GM12878 (cell line): ENCODE measurements around the gene CDK15. TPM values are rescaled to one million over a fixed set of nuclear protein-coding genes. Genes with fewer than 3 reads are reported as not detected.

Experiments
- ATAC-seq: fragments of 200-7000 bp; cut with Tn5 transposase; 3 replicates; pipeline ENCODE4 v1.9.1; 2020; ENCODE audit warnings: mild to moderate bottlenecking, moderate library complexity
- BruUV-seq: library from RNA; stranded (reverse); fragments of 400-500 nt; replicated peaks from 2 replicates; lab custom pipeline; 2021; lab: Mats Ljungman, UMichigan
- CTCF ChIA-PET: fragments of 300-600 bp; sonication (Branson Sonifier 250); formaldehyde crosslinking; extraction: SDS; loops from one replicate; lab custom pipeline; 2021; ENCODE audit warnings: inconsistent platforms; lab: Yijun Ruan, JAX
- POLR2A ChIA-PET: fragments of 350-600 bp; formaldehyde crosslinking; extraction: SDS; loops from one replicate; lab custom pipeline; 2021; ENCODE audit warnings: inconsistent platforms; lab: Charles Lee
- RAD21 ChIA-PET: fragments of 300-600 bp; sonication (Branson Sonifier 250); formaldehyde crosslinking; loops from one replicate; lab custom pipeline; 2023; ENCODE audit warnings: antibody characterized with exemption; ENCODE audit not compliant: unreplicated experiment; lab: Charles Lee
- SMC1A ChIA-PET: fragments of 300-600 bp; sonication (Branson Sonifier 250); formaldehyde crosslinking; loops from one replicate; lab custom pipeline; 2023; ENCODE audit not compliant: unreplicated experiment, uncharacterized antibody; lab: Charles Lee
- DNase-seq: peaks from one replicate; pipeline ENCODE4 v3.0.0-alpha.2; 2011; ENCODE audit warnings: low read depth, low spot score
- FAIRE-seq: peaks from 3 replicates; lab custom pipeline; 2011; peaks lifted over from hg19 to GRCh38; lab: Jason Lieb, UNC
- H2AFZ ChIP-seq: 2 replicates; pipeline ENCODE4 v1.6.0; 2011; ENCODE audit warnings: low read depth, low read length, control low read depth; ENCODE audit not compliant: control insufficient read depth
- H3K27ac ChIP-seq: 2 replicates; pipeline ENCODE4 v1.5.1; 2011; ENCODE audit warnings: control low read depth; ENCODE audit not compliant: control insufficient read depth, insufficient read depth
- H3K27me3 ChIP-seq, 2 experiments: replicated peaks in 1 of 2; 2 replicates each; pipeline versions ENCODE4 v1.6.0 to v1.6.1; 2011; ENCODE audit warnings: low read length in 1 of 2; ENCODE audit not compliant: control insufficient read depth in 2 of 2, insufficient read depth in 2 of 2
- H3K36me3 ChIP-seq, 2 experiments: 2 replicates each; pipeline ENCODE4 v1.5.1; 2011; ENCODE audit warnings: low read length in 1 of 2; ENCODE audit not compliant: control insufficient read depth in 2 of 2, insufficient read depth in 2 of 2
- H3K4me1 ChIP-seq: 2 replicates; pipeline ENCODE4 v1.6.1; 2011; ENCODE audit warnings: mild to moderate bottlenecking, low read length, moderate library complexity, mixed read lengths; ENCODE audit not compliant: control insufficient read depth, insufficient read depth
- H3K4me2 ChIP-seq: 2 replicates; pipeline ENCODE4 v1.6.0; 2011; ENCODE audit warnings: control low read depth; ENCODE audit not compliant: control insufficient read depth, insufficient read depth
- H3K4me3 ChIP-seq: fragments of 200-600 bp; sonication (generic); 2 replicates; pipeline ENCODE4 v1.5.1; 2016
- H3K79me2 ChIP-seq: 2 replicates; pipeline ENCODE4 v1.6.0; 2011; ENCODE audit warnings: low read length; ENCODE audit not compliant: control insufficient read depth, insufficient read depth
- H3K9ac ChIP-seq: 2 replicates; pipeline ENCODE4 v1.8.0; 2011; ENCODE audit warnings: low read length, control low read depth, mixed read lengths; ENCODE audit not compliant: control insufficient read depth, insufficient read depth
- H3K9me3 ChIP-seq: replicated peaks from 3 replicates; pipeline ENCODE4 v1.5.1; 2011; ENCODE audit warnings: mild to moderate bottlenecking, low read length; ENCODE audit not compliant: control insufficient read depth, insufficient read depth
- H4K20me1 ChIP-seq: 2 replicates; pipeline ENCODE4 v1.6.0; 2011; ENCODE audit not compliant: control insufficient read depth, insufficient read depth
- CREM ChIP-seq: IDR thresholded peaks from 2 replicates; pipeline ENCODE4 v1.6.1; 2014; ENCODE audit warnings: antibody characterized with exemption, low read depth
- PML ChIP-seq: IDR thresholded peaks from 2 replicates; pipeline ENCODE4 v1.6.1; 2012; ENCODE audit warnings: low read length, inconsistent platforms
- POLR2A ChIP-seq: IDR thresholded peaks from 2 replicates; pipeline ENCODE4 v1.6.1; 2011; ENCODE audit warnings: low read depth, mild to moderate bottlenecking, low read length
- SUPT20H ChIP-seq: IDR thresholded peaks from 2 replicates; pipeline ENCODE4 v1.6.1; 2011; ENCODE audit warnings: low read depth, mild to moderate bottlenecking, low read length, moderate library complexity, borderline replicate concordance; ENCODE audit not compliant: control insufficient read depth
- YBX1 ChIP-seq: fragments of 450-650 bp; IDR thresholded peaks from 2 replicates; pipeline ENCODE4 v1.6.1; 2016; ENCODE audit warnings: antibody characterized with exemption
- WGBS: methylation state at CpG from one replicate; pipeline ENCODE4 v1.1.6; 2016; ENCODE audit warnings: low lambda C conversion rate; ENCODE audit not compliant: insufficient replicate concordance, insufficient coverage; ENCODE audit errors: missing lambda C conversion rate; 5-methylcytosine and 5-hydroxymethylcytosine counted together
- in situ Hi-C: fragments of 300-500 bp; cut with MboI; formaldehyde crosslinking; loops from 9 replicates; pipeline ENCODE4 v1.14.3; 2018; ENCODE audit warnings: mixed read lengths
- intact Hi-C: fragments of 100-400 bp; cut with micrococcal nuclease; formaldehyde crosslinking; loops from one replicate; pipeline ENCODE4 v1.14.2; 2022; ENCODE audit not compliant: unreplicated experiment
- polyA plus RNA-seq, 11 experiments: library from polyadenylated mRNA; depleted of rRNA in 4 of 11; unstranded in 6 of 11; stranded (reverse) in 5 of 11; fragments of >200 nt; fragmentation: Nextera tagmentation in 4 of 11; fragmentation: Illumina TruSeq in 1 of 11; extraction: Ambion mirVana in 4 of 11; extraction: Trizol in 1 of 11; gene quantifications; 1 replicate in 1 of 11; 2 replicates in 10 of 11; pipeline versions ENCODE4 v1.2.1 to v1.2.3, GENCODE V29; 2011 to 2016; ENCODE audit warnings: inconsistent platforms in 2 of 11, missing spikeins in 2 of 11, low read depth in 1 of 11
- total RNA-seq, 4 experiments: library from RNA; depleted of rRNA in 3 of 4; stranded (reverse); fragments of >200 nt in 3 of 4; fragmentation: Illumina TruSeq in 1 of 4; extraction: Trizol in 1 of 4; gene quantifications; 2 replicates each; pipeline versions ENCODE4 v1.2.1 to v1.2.3, GENCODE V29; 2013 to 2021
- TF ChIP-seq, protein P1 (sequence below): fragments of 450-650 bp; IDR thresholded peaks from 2 replicates; pipeline ENCODE4 v1.6.1; 2018; ENCODE audit warnings: borderline replicate concordance, mild to moderate bottlenecking; ENCODE audit not compliant: partially characterized antibody
- TF ChIP-seq, protein P2 (sequence below): IDR thresholded peaks from 2 replicates; pipeline ENCODE4 v1.6.1; 2011; ENCODE audit warnings: low read depth, low read length, improper control_type of control experiment, borderline replicate concordance
- TF ChIP-seq, protein P3 (sequence below): IDR thresholded peaks from 2 replicates; pipeline ENCODE4 v1.6.1; 2012; ENCODE audit warnings: low read depth, low read length, improper control_type of control experiment
- TF ChIP-seq, protein P4 (sequence below): IDR thresholded peaks from 2 replicates; pipeline ENCODE4 v1.6.1; 2012; ENCODE audit warnings: mild to moderate bottlenecking, low read depth, low read length

The CDK15 gene
- total and polyA plus RNA-seq, 10 of the 15 experiments (the other 5 are each of a cell fraction or from before 2014, with no cell fraction given), result 0.01 to 0.04 TPM; not detected in 8

DNA sequence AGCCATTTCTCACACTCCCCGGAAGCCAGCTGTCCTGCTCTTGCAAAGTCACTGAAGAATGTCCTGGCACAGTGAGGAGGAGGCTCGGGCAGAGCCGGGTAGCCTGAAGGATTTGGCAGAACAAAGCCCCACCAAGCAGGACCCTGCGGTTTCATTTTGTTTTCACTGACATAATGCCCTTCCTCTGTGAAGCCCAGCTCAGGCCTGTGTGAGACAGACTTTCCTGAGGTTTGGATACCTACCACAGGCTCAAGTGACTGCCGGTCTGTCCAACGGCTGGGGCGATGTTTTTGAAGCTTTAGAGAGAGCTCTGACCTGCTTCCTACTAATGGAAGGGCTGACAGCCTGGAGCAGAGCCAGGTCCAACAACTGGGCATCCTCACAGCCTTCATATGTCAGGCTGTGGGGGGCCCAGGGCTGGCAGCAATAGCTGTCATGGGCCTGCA is 127.5 kb downstream of the CDK15 start:
- H4K20me1 ChIP-seq, result no peaks in the 10 kb centered on the region
- intact Hi-C loops (no loop called here), in situ Hi-C loops (no loop called here)
- H2AFZ ChIP-seq, result no peak overlapping the region
- TF ChIP-seq, protein P1, sequence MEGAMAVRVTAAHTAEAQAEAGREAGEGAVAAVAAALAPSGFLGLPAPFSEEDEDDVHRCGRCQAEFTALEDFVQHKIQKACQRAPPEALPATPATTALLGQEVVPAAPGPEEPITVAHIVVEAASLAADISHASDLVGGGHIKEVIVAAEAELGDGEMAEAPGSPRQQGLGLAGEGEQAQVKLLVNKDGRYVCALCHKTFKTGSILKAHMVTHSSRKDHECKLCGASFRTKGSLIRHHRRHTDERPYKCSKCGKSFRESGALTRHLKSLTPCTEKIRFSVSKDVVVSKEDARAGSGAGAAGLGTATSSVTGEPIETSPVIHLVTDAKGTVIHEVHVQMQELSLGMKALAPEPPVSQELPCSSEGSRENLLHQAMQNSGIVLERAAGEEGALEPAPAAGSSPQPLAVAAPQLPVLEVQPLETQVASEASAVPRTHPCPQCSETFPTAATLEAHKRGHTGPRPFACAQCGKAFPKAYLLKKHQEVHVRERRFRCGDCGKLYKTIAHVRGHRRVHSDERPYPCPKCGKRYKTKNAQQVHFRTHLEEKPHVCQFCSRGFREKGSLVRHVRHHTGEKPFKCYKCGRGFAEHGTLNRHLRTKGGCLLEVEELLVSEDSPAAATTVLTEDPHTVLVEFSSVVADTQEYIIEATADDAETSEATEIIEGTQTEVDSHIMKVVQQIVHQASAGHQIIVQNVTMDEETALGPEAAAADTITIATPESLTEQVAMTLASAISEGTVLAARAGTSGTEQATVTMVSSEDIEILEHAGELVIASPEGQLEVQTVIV, result no peak
- no peak for DNase-seq
- no peak overlapping the region for H3K9ac ChIP-seq
- H3K4me3 ChIP-seq, result no peak overlapping the region
- no peak for ATAC-seq
- no peak for FAIRE-seq
- H3K4me2 ChIP-seq, result no peak overlapping the region
- no peaks in the 10 kb centered on the region for H3K4me1 ChIP-seq
- H3K36me3 ChIP-seq, result no peaks in the 10 kb centered on the region
- ChIA-PET SMC1A (no interaction called here), POLR2A (no interaction called here), RAD21 (no interaction called here), CTCF (no interaction called here)
- no peak overlapping the region for H3K27ac ChIP-seq
- 45% methylated on average over 7 of the region's 7 CpGs for WGBS
- H3K79me2 ChIP-seq, result no peaks in the 10 kb centered on the region
- 0 out of 4 replicates have a peak, but pooled peaks cover 0 to 3% of the 10 kb centered on the region in 2 experiments for H3K27me3 ChIP-seq
- no TSS peak for BruUV-seq
- no peaks in the 10 kb centered on the region; the same call in 2 of the 3 replicates for H3K9me3 ChIP-seq

DNA sequence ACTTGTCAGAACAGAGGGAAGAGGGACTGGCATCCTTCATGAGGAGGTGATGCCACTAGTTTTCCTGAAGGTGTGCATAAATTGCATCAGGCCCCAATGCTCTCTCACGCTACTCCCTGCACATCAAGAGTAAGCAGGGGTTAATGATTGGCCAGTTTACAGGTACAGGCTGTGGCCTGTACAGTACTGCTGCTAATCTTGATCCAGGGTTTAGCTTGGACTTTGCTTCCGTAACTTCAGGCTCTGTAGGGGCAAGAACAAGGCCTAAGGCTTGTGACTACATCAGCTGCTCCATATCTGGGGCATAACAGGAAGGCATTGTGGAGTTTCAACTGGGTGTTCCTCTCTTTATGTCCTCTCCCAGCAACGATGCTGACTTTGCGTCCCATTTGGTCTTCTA is 130.5 kb downstream of the CDK15 start:
- Histone ChIP-seq H3K36me3 (no peaks in the 10 kb centered on the region), H3K9me3 (no peaks in the 10 kb centered on the region; the same call in 2 of the 3 replicates), H3K27me3 (peaks cover 0 to 6% of the 10 kb centered on the region in 2 experiments; a peak in 2 of 4 replicates), H3K4me1 (no peaks in the 10 kb centered on the region), H3K4me2 (no peak overlapping the region), H3K27ac (no peak overlapping the region), H4K20me1 (no peaks in the 10 kb centered on the region), H2AFZ (no peak overlapping the region), H3K79me2 (no peaks in the 10 kb centered on the region), H3K9ac (no peak overlapping the region), H3K4me3 (no peak overlapping the region)
- no peak for ATAC-seq
- CTCF ChIA-PET, result no interaction called here
- TF ChIP-seq, protein P2, sequence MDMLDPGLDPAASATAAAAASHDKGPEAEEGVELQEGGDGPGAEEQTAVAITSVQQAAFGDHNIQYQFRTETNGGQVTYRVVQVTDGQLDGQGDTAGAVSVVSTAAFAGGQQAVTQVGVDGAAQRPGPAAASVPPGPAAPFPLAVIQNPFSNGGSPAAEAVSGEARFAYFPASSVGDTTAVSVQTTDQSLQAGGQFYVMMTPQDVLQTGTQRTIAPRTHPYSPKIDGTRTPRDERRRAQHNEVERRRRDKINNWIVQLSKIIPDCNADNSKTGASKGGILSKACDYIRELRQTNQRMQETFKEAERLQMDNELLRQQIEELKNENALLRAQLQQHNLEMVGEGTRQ, result no peak
- TF ChIP-seq SUPT20H (no peak), POLR2A (no peak), CREM (no peak), YBX1 (no peak), PML (no peak)
- TF ChIP-seq, protein P3, sequence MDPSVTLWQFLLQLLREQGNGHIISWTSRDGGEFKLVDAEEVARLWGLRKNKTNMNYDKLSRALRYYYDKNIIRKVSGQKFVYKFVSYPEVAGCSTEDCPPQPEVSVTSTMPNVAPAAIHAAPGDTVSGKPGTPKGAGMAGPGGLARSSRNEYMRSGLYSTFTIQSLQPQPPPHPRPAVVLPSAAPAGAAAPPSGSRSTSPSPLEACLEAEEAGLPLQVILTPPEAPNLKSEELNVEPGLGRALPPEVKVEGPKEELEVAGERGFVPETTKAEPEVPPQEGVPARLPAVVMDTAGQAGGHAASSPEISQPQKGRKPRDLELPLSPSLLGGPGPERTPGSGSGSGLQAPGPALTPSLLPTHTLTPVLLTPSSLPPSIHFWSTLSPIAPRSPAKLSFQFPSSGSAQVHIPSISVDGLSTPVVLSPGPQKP, result no peak
- TF ChIP-seq, protein P4, sequence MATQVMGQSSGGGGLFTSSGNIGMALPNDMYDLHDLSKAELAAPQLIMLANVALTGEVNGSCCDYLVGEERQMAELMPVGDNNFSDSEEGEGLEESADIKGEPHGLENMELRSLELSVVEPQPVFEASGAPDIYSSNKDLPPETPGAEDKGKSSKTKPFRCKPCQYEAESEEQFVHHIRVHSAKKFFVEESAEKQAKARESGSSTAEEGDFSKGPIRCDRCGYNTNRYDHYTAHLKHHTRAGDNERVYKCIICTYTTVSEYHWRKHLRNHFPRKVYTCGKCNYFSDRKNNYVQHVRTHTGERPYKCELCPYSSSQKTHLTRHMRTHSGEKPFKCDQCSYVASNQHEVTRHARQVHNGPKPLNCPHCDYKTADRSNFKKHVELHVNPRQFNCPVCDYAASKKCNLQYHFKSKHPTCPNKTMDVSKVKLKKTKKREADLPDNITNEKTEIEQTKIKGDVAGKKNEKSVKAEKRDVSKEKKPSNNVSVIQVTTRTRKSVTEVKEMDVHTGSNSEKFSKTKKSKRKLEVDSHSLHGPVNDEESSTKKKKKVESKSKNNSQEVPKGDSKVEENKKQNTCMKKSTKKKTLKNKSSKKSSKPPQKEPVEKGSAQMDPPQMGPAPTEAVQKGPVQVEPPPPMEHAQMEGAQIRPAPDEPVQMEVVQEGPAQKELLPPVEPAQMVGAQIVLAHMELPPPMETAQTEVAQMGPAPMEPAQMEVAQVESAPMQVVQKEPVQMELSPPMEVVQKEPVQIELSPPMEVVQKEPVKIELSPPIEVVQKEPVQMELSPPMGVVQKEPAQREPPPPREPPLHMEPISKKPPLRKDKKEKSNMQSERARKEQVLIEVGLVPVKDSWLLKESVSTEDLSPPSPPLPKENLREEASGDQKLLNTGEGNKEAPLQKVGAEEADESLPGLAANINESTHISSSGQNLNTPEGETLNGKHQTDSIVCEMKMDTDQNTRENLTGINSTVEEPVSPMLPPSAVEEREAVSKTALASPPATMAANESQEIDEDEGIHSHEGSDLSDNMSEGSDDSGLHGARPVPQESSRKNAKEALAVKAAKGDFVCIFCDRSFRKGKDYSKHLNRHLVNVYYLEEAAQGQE, result no peak
- RAD21 ChIA-PET, result no interaction called here
- SMC1A ChIA-PET, result no interaction called here
- no peak for DNase-seq
- WGBS, result 47% methylated on average over 4 of the region's 4 CpGs
- FAIRE-seq, result no peak
- no TSS peak for BruUV-seq
- intact Hi-C loops, result no loop called here
- in situ Hi-C loops, result no loop called here
- POLR2A ChIA-PET, result interaction anchor here (1.2 kb wide), 1 partner anchor 10 kb away, joined by 8 read pairs; no protein-coding TSS in a partner anchor
